Measurements from ENCODE around the gene UHRF2.

UHRF2 gene

GRCh38 chr9:6439051-6439703, 26.2 kb downstream of the UHRF2 start:
- no peaks in the 10 kb centered on the region for H3K9me3 Mint-ChIP-seq
- peaks cover 33% of the 10 kb centered on the region for H3K36me3 Mint-ChIP-seq (ENCODE audit: low read depth)
- no peak overlapping the region for H3K27ac Mint-ChIP-seq
- no peaks in the 10 kb centered on the region for H3K27me3 Mint-ChIP-seq (ENCODE audit: low read depth)
- no peak overlapping the region for H3K4me3 Mint-ChIP-seq
- no peaks in the 10 kb centered on the region for H3K4me1 Mint-ChIP-seq
- TF ChIP-seq CTCF (IDR thresholded peaks at IDR 0.05; ENCODE audit: unreplicated experiment in 3 of 3), result no peak

GRCh38 chr9:6440405-6440804, 27.4 kb downstream of the UHRF2 start:
- Mint-ChIP-seq H3K27me3 (ENCODE audit: low read depth) (no peaks in the 10 kb centered on the region), H3K4me3 (no peak overlapping the region), H3K9me3 (no peaks in the 10 kb centered on the region), H3K4me1 (no peaks in the 10 kb centered on the region), H3K27ac (no peak overlapping the region), H3K36me3 (ENCODE audit: low read depth) (peaks cover 28% of the 10 kb centered on the region)
- TF ChIP-seq CTCF (IDR thresholded peaks at IDR 0.05; ENCODE audit: unreplicated experiment in 3 of 3), result no peak

GRCh38 chr9:6441269-6441668, 28.3 kb downstream of the UHRF2 start:
- no peak for TF ChIP-seq CTCF (IDR thresholded peaks at IDR 0.05; ENCODE audit: unreplicated experiment in 3 of 3)
- H3K9me3 Mint-ChIP-seq, result no peaks in the 10 kb centered on the region
- peaks cover 29% of the 10 kb centered on the region for H3K36me3 Mint-ChIP-seq (ENCODE audit: low read depth)
- no peak overlapping the region for H3K27ac Mint-ChIP-seq
- no peaks in the 10 kb centered on the region for H3K4me1 Mint-ChIP-seq
- H3K27me3 Mint-ChIP-seq (ENCODE audit: low read depth), result no peaks in the 10 kb centered on the region
- no peak overlapping the region for H3K4me3 Mint-ChIP-seq

- no peaks in the 10 kb centered on the region for H3K27me3 Mint-ChIP-seq (ENCODE audit: low read depth)
- no peaks in the 10 kb centered on the region for H3K9me3 Mint-ChIP-seq
- H3K4me3 Mint-ChIP-seq, result no peak overlapping the region
- H3K36me3 Mint-ChIP-seq (ENCODE audit: low read depth), result peaks cover 26% of the 10 kb centered on the region
- H3K27ac Mint-ChIP-seq, result no peak overlapping the region
- no peaks in the 10 kb centered on the region for H3K4me1 Mint-ChIP-seq
- no peak for TF ChIP-seq CTCF (IDR thresholded peaks at IDR 0.05; ENCODE audit: unreplicated experiment in 3 of 3)
Observed at GRCh38 chr9:6443661-6444060, 30.7 kb downstream of the UHRF2 start.

GRCh38 chr9:6444128-6444527, 31.1 kb downstream of the UHRF2 start:
- H3K27ac Mint-ChIP-seq, result no peak overlapping the region
- TF ChIP-seq CTCF (IDR thresholded peaks at IDR 0.05; ENCODE audit: unreplicated experiment in 3 of 3), result no peak
- H3K27me3 Mint-ChIP-seq (ENCODE audit: low read depth), result no peaks in the 10 kb centered on the region
- no peaks in the 10 kb centered on the region for H3K9me3 Mint-ChIP-seq
- peaks cover 26% of the 10 kb centered on the region for H3K36me3 Mint-ChIP-seq (ENCODE audit: low read depth)
- H3K4me3 Mint-ChIP-seq, result no peak overlapping the region
- no peaks in the 10 kb centered on the region for H3K4me1 Mint-ChIP-seq

GRCh38 chr9:6449086-6449485, 36.1 kb downstream of the UHRF2 start:
- no peak overlapping the region for H3K4me3 Mint-ChIP-seq
- no peak overlapping the region for H3K27ac Mint-ChIP-seq
- H3K36me3 Mint-ChIP-seq (ENCODE audit: low read depth), result peaks cover 32% of the 10 kb centered on the region
- peaks cover 3% of the 10 kb centered on the region for H3K9me3 Mint-ChIP-seq
- peaks cover 5% of the 10 kb centered on the region for H3K4me1 Mint-ChIP-seq
- no peak for TF ChIP-seq CTCF (IDR thresholded peaks at IDR 0.05; ENCODE audit: unreplicated experiment in 3 of 3)
- no peaks in the 10 kb centered on the region for H3K27me3 Mint-ChIP-seq (ENCODE audit: low read depth)
